NCI-H226 (cell line): Measurements from ENCODE around the gene RPSA.
"Not testable (repeated sequence)": the region's sequence is repeated elsewhere in the genome, so short reads cannot be mapped to it uniquely, and the experiment has no call there.

Source experiments
- DNase-seq: peaks from one replicate; pipeline ENCODE4 v3.0.0-alpha.2; 2015

RPSA gene

GRCh38 chr3:39423436-39423970 lies 17.0 kb downstream of the RPSA start:
- DNase-seq, result no peak

GRCh38 chr3:39426312-39426711 lies 19.8 kb downstream of the RPSA start:
- DNase-seq, result no peak

GRCh38 chr3:39427506-39427905 lies 21.0 kb downstream of the RPSA start:
- DNase-seq, result no peak

- DNase-seq, result no peak
Observed at GRCh38 chr3:39428745-39429201, 22.3 kb downstream of the RPSA start.

GRCh38 chr3:39429466-39429865 lies 22.9 kb downstream of the RPSA start:
- no peak for DNase-seq

- DNase-seq, result no peak
Observed at GRCh38 chr3:39432342-39432741, 25.8 kb downstream of the RPSA start.

GRCh38 chr3:39433642-39434041 lies 27.1 kb downstream of the RPSA start:
- peak; percentile 58 for DNase-seq

GRCh38 chr3:39434574-39434973 lies 28.1 kb downstream of the RPSA start:
- DNase-seq, result peak; percentile 88

GRCh38 chr3:39435006-39435748 lies 28.7 kb downstream of the RPSA start:
- DNase-seq, result peak; percentile 32

- no peak for DNase-seq
Observed at GRCh38 chr3:39438880-39439279, 32.4 kb downstream of the RPSA start.

- no peak for DNase-seq
Observed at GRCh38 chr3:39440316-39440715, 33.8 kb downstream of the RPSA start.

- no peak for DNase-seq
Observed at GRCh38 chr3:39443530-39443929, 37.0 kb downstream of the RPSA start.

GRCh38 chr3:39445927-39446326 lies 39.4 kb downstream of the RPSA start:
- no peak for DNase-seq

- no peak for DNase-seq
Observed at GRCh38 chr3:39446444-39446843, 39.9 kb downstream of the RPSA start.

- peak; percentile 64 for DNase-seq
Observed at GRCh38 chr3:39447637-39448483, 41.3 kb downstream of the RPSA start.

GRCh38 chr3:39448506-39449233 lies 42.1 kb downstream of the RPSA start:
- no peak for DNase-seq

- no peak for DNase-seq
Observed at GRCh38 chr3:39449796-39450195, 43.3 kb downstream of the RPSA start.

- no peak for DNase-seq
Observed at GRCh38 chr3:39453134-39453533, 46.6 kb downstream of the RPSA start.

GRCh38 chr3:39453872-39454271 lies 47.4 kb downstream of the RPSA start:
- DNase-seq, result not testable (repeated sequence)

GRCh38 chr3:39454591-39455217 lies 48.2 kb downstream of the RPSA start:
- no peak for DNase-seq

GRCh38 chr3:39456159-39456558 lies 49.6 kb downstream of the RPSA start:
- DNase-seq, result no peak

- no peak for DNase-seq
Observed at GRCh38 chr3:39457361-39457760, 50.8 kb downstream of the RPSA start.

GRCh38 chr3:39458579-39458978 lies 52.1 kb downstream of the RPSA start:
- DNase-seq, result not testable (repeated sequence)
